ENCODE measurements around the gene FAR2. TPM values are rescaled to one million over a fixed set of nuclear protein-coding genes. Genes with fewer than 3 reads are reported as not detected.

The FAR2 gene
- total RNA-seq, 1 donor from 2014 or later: 15.9 TPM

GRCh38 chr12:29270446-29270845 is 121.4 kb downstream of the FAR2 start:
- no peaks in the 10 kb centered on the region for H3K4me1 Mint-ChIP-seq (ENCODE audit: unreplicated experiment)
- no peak for DNase-seq (ENCODE audit: extremely low spot score, unreplicated experiment)
- no peak for TF ChIP-seq CTCF (conservative IDR thresholded peaks at IDR 0.05)
- H3K36me3 Mint-ChIP-seq: peaks cover 22% of the 10 kb centered on the region
- H3K4me3 Mint-ChIP-seq: no peak overlapping the region
- no peak overlapping the region for H3K27ac Mint-ChIP-seq
- H3K9me3 Mint-ChIP-seq: peaks cover 4% of the 10 kb centered on the region
- no peaks in the 10 kb centered on the region for H3K27me3 Mint-ChIP-seq

GRCh38 chr12:29273178-29273843 is 124.2 kb downstream of the FAR2 start:
- no peaks in the 10 kb centered on the region for H3K4me1 Mint-ChIP-seq (ENCODE audit: unreplicated experiment)
- no peak for TF ChIP-seq CTCF (conservative IDR thresholded peaks at IDR 0.05)
- H3K36me3 Mint-ChIP-seq: peaks cover 25% of the 10 kb centered on the region
- DNase-seq (ENCODE audit: extremely low spot score, unreplicated experiment): no peak
- H3K27ac Mint-ChIP-seq: no peak overlapping the region
- peaks cover 4% of the 10 kb centered on the region for H3K9me3 Mint-ChIP-seq
- no peaks in the 10 kb centered on the region for H3K27me3 Mint-ChIP-seq
- H3K4me3 Mint-ChIP-seq: no peak overlapping the region

GRCh38 chr12:29275834-29276233 is 126.8 kb downstream of the FAR2 start:
- no peaks in the 10 kb centered on the region for H3K4me1 Mint-ChIP-seq (ENCODE audit: unreplicated experiment)
- no peaks in the 10 kb centered on the region for H3K27me3 Mint-ChIP-seq
- peaks cover 4% of the 10 kb centered on the region for H3K9me3 Mint-ChIP-seq
- TF ChIP-seq CTCF (conservative IDR thresholded peaks at IDR 0.05): no peak
- H3K4me3 Mint-ChIP-seq: no peak overlapping the region
- peaks cover 26% of the 10 kb centered on the region for H3K36me3 Mint-ChIP-seq
- no peak for DNase-seq (ENCODE audit: extremely low spot score, unreplicated experiment)
- H3K27ac Mint-ChIP-seq: no peak overlapping the region

GRCh38 chr12:29277231-29277630 is 128.2 kb downstream of the FAR2 start:
- DNase-seq (ENCODE audit: extremely low spot score, unreplicated experiment): no peak
- Mint-ChIP-seq H3K36me3 (peaks cover 29% of the 10 kb centered on the region), H3K27ac (no peak overlapping the region), H3K4me3 (no peak overlapping the region), H3K27me3 (no peaks in the 10 kb centered on the region), H3K9me3 (peaks cover 2% of the 10 kb centered on the region), H3K4me1 (ENCODE audit: unreplicated experiment) (no peaks in the 10 kb centered on the region)
- no peak for TF ChIP-seq CTCF (conservative IDR thresholded peaks at IDR 0.05)

GRCh38 chr12:29278673-29279420 is 129.8 kb downstream of the FAR2 start:
- H3K27ac Mint-ChIP-seq: no peak overlapping the region
- peaks cover 29% of the 10 kb centered on the region for H3K36me3 Mint-ChIP-seq
- DNase-seq (ENCODE audit: extremely low spot score, unreplicated experiment): no peak
- no peaks in the 10 kb centered on the region for H3K9me3 Mint-ChIP-seq
- no peak overlapping the region for H3K4me3 Mint-ChIP-seq
- no peaks in the 10 kb centered on the region for H3K4me1 Mint-ChIP-seq (ENCODE audit: unreplicated experiment)
- H3K27me3 Mint-ChIP-seq: no peaks in the 10 kb centered on the region
- TF ChIP-seq CTCF (conservative IDR thresholded peaks at IDR 0.05): no peak

All from type B pancreatic cell (in vitro differentiated cells).